Thoracic aorta (tissue), 2 donors: Measurements from ENCODE around the gene PCBP1. TPM values are rescaled to one million over a fixed set of nuclear protein-coding genes. Genes with fewer than 3 reads are reported as not detected.
"Not testable (repeated sequence)": the region's sequence is repeated elsewhere in the genome, so short reads cannot be mapped to it uniquely, and the experiment has no call there.

Experiments
- ATAC-seq: fragments of 150-250 bp; one replicate; pipeline ENCODE4 v1.8.0; 2017; ENCODE audit warnings: low read depth; ENCODE audit not compliant: insufficient number of reproducible peaks, low FRiP score
- DNase-seq: peaks from one replicate; pipeline ENCODE4 v3.0.0-alpha.2; 2020; ENCODE audit warnings: low spot score
- H3K27ac ChIP-seq, 2 donors: fragments of 200-600 bp; sonication (generic); 1 replicate in 1 of 2; 2 replicates in 1 of 2; pipeline ENCODE4 v1.5.1; 2016; ENCODE audit warnings: mild to moderate bottlenecking in 2 of 2, moderate library complexity in 2 of 2
- H3K27me3 ChIP-seq: fragments of 200-600 bp; sonication (generic); replicated peaks from 2 replicates; pipeline ENCODE4 v1.6.0; 2016; ENCODE audit warnings: mild to moderate bottlenecking; ENCODE audit not compliant: insufficient read depth
- H3K36me3 ChIP-seq: fragments of 200-600 bp; sonication (generic); one replicate; pipeline ENCODE4 v1.5.1; 2016
- H3K4me1 ChIP-seq, 2 donors: fragments of 200-600 bp; sonication (generic); 1 replicate in 1 of 2; 2 replicates in 1 of 2; pipeline versions ENCODE4 v1.5.1 to v1.6.0; 2016; ENCODE audit warnings: low read depth in 2 of 2, mild to moderate bottlenecking in 1 of 2; ENCODE audit not compliant: control insufficient read depth in 1 of 2
- H3K4me3 ChIP-seq: fragments of 200-600 bp; sonication (generic); 2 replicates; pipeline ENCODE4 v1.5.1; 2016; ENCODE audit warnings: mild to moderate bottlenecking
- H3K9me3 ChIP-seq: fragments of 200-600 bp; sonication (generic); 2 replicates; pipeline ENCODE4 v1.5.1; 2016
- total RNA-seq, 2 donors: library from RNA; depleted of rRNA; stranded (reverse); fragments of >200 nt; gene quantifications; one replicate each; pipeline versions ENCODE4 v1.1.0 to v1.2.3, GENCODE V29; 2016
- TF ChIP-seq, protein P1 (sequence below): fragments of 200-600 bp; sonication (generic); IDR thresholded peaks from one replicate; pipeline ENCODE4 v1.5.1; 2019; ENCODE audit warnings: antibody characterized with exemption

PCBP1 gene
- total RNA-seq, 2 donors from 2014 or later: 153 to 235 TPM

GRCh38 chr2:70089983-70090525 is 2.8 kb downstream of the PCBP1 start:
- TF ChIP-seq, protein P1, sequence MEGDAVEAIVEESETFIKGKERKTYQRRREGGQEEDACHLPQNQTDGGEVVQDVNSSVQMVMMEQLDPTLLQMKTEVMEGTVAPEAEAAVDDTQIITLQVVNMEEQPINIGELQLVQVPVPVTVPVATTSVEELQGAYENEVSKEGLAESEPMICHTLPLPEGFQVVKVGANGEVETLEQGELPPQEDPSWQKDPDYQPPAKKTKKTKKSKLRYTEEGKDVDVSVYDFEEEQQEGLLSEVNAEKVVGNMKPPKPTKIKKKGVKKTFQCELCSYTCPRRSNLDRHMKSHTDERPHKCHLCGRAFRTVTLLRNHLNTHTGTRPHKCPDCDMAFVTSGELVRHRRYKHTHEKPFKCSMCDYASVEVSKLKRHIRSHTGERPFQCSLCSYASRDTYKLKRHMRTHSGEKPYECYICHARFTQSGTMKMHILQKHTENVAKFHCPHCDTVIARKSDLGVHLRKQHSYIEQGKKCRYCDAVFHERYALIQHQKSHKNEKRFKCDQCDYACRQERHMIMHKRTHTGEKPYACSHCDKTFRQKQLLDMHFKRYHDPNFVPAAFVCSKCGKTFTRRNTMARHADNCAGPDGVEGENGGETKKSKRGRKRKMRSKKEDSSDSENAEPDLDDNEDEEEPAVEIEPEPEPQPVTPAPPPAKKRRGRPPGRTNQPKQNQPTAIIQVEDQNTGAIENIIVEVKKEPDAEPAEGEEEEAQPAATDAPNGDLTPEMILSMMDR: no peak
- peak overlapping the region; percentile 91 for H3K4me3 ChIP-seq
- no peaks in the 10 kb centered on the region for H3K9me3 ChIP-seq
- H3K27ac ChIP-seq: peak overlapping the region; percentile 97
- H3K27me3 ChIP-seq: no peaks in the 10 kb centered on the region
- ATAC-seq: no peak
- H3K36me3 ChIP-seq: no peaks in the 10 kb centered on the region
- peaks cover 23 to 39% of the 10 kb centered on the region in 2 donors for H3K4me1 ChIP-seq
- no peak for DNase-seq

GRCh38 chr2:70090706-70091334 is 3.5 kb downstream of the PCBP1 start:
- DNase-seq: no peak

DNA sequence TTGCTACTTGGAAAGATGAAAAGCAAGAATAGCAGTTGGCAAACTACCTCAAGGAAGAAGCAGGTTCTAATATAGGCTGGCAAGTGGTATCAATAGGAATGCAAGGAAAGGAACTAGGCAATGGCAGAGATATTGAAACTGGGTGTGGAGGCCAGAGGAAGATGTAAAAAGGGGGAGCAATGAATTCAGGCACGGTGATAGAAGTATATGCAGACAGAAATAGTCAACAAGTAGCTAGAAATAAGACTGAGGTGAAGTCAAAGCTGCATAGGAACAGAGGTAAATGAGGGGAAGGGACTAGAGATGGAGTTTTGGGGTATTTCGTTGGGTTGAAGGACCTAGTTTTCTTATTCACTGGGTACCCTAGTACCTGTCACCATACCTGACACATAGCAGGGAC is 4.1 kb downstream of the PCBP1 start:
- Histone ChIP-seq H3K4me1 (peaks cover 22 to 37% of the 10 kb centered on the region in 2 donors), H3K4me3 (no peak overlapping the region), H3K27ac (peak overlapping the region; percentile 15 to 53), H3K36me3 (no peaks in the 10 kb centered on the region), H3K27me3 (no peaks in the 10 kb centered on the region), H3K9me3 (no peaks in the 10 kb centered on the region)
- DNase-seq: no peak
- ATAC-seq: no peak
- TF ChIP-seq, protein P1: no peak

More at GRCh38 chr2:70090706-70091334, 3.5 kb downstream of the PCBP1 start:
- TF ChIP-seq, protein P1: no peak
- Histone ChIP-seq H3K36me3 (no peaks in the 10 kb centered on the region), H3K27ac (peak overlapping the region; percentile 53 to 97), H3K4me3 (no peak overlapping the region), H3K9me3 (no peaks in the 10 kb centered on the region), H3K27me3 (no peaks in the 10 kb centered on the region), H3K4me1 (peaks cover 22 to 39% of the 10 kb centered on the region in 2 donors)
- no peak for ATAC-seq

DNA sequence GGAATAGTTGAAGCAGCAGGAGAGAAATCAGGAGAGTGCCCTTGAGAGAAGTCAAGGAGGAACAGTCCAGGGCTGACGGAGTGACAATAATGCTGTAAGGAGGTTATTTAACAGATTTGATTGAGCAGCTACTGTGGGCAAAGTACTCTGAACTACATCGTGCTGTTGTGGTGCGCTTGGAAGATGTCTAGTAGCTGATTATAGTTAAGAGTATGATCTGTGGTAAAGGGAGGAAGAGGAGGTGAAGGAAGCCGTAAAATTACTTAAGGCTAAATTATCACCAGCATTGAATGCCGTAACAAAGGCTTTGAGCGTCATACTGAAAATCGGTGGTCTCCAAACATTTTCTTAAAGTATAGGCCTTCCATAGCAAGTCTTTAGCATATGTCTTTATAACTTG is 4.5 kb downstream of the PCBP1 start:
- peaks cover 22 to 37% of the 10 kb centered on the region in 2 donors for H3K4me1 ChIP-seq
- no peaks in the 10 kb centered on the region for H3K36me3 ChIP-seq
- no peaks in the 10 kb centered on the region for H3K27me3 ChIP-seq
- no peak for ATAC-seq
- no peak overlapping the region for H3K4me3 ChIP-seq
- H3K9me3 ChIP-seq: no peaks in the 10 kb centered on the region
- TF ChIP-seq, protein P1: no peak
- no peak for DNase-seq
- peak overlapping the region in 1 of 2 donors; percentile 53 for H3K27ac ChIP-seq

DNA sequence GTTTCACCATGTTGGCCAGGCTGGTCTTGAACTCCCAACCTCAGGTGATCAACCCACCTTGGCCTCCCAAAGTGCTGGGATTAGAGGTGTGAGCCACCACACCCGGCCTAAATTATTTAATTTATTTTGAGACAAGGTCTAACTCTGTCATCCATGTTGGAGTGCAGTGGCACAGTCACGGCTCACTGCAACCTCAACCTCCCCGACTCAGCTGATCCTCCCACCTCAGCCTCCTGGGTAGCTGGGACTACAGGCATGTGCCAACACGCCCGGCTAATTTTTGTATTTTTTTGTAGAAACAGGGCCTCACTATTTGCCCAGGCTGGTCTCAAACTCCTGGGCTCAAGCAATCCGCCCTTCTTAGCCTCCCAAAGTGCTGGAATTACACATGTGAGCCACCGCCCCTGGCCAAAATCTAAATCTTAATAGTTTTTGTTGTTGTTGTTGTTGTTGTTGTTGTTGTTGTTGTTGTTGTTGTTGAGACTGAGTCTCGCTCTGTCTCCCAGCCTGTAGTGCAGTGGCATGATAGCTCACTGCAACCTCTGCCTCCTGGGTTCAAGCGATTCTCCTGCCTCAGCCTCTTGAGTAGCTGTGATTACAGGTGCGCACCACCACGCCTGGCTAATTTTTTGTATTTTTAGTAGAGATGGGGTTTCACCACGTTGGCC is 5.4 kb downstream of the PCBP1 start:
- Histone ChIP-seq H3K4me1 (peaks cover 22 to 37% of the 10 kb centered on the region in 2 donors), H3K27ac (peak overlapping the region in 1 of 2 donors; percentile 23)
- not testable (repeated sequence) for DNase-seq, H3K36me3 ChIP-seq, H3K4me3 ChIP-seq, H3K9me3 ChIP-seq, H3K27me3 ChIP-seq, ATAC-seq
